ENCODE data around the gene KLHL11. TPM values are rescaled to one million over a fixed set of nuclear protein-coding genes. Genes with fewer than 3 reads are reported as not detected.

The KLHL11 gene
- 18.1 and 25.0 TPM in 2 replicates for polyA plus RNA-seq (2014; cell fraction: cytosol; rRNA removed)
- polyA plus RNA-seq (2014; cell fraction: nucleus; rRNA removed), result 16.9 and 19.4 TPM in 2 replicates

- peak; percentile 91 for DNase-seq (ENCODE audit: low spot score)
Observed at GRCh38 chr17:41864836-41865595, at the start of gene KLHL11. Gene KLHL11, minus strand, starts transcription at chr17:41865423. Its CDS starts 53 bp downstream, at chr17:41865370.

GRCh38 chr17:41915020-41915419, 49.8 kb upstream of the KLHL11 start:
- no peak for DNase-seq (ENCODE audit: low spot score)

GRCh38 chr17:41914358-41914766, 49.1 kb upstream of the KLHL11 start:
- no peak for DNase-seq (ENCODE audit: low spot score)

- no peak for DNase-seq (ENCODE audit: low spot score)
Observed at GRCh38 chr17:41913798-41914197, 48.6 kb upstream of the KLHL11 start.

GRCh38 chr17:41912925-41913324, 47.7 kb upstream of the KLHL11 start:
- DNase-seq (ENCODE audit: low spot score), result no peak

GRCh38 chr17:41910701-41911391, 45.6 kb upstream of the KLHL11 start:
- DNase-seq (ENCODE audit: low spot score), result peak; percentile 51

- DNase-seq (ENCODE audit: low spot score), result no peak
Observed at GRCh38 chr17:41909088-41909487, 43.9 kb upstream of the KLHL11 start.

GRCh38 chr17:41907633-41908539, 42.7 kb upstream of the KLHL11 start:
- peak; percentile 95 for DNase-seq (ENCODE audit: low spot score)

GRCh38 chr17:41907185-41907556, 41.9 kb upstream of the KLHL11 start:
- no peak for DNase-seq (ENCODE audit: low spot score)

- DNase-seq (ENCODE audit: low spot score), result no peak
Observed at GRCh38 chr17:41906465-41907184, 41.4 kb upstream of the KLHL11 start.

- no peak for DNase-seq (ENCODE audit: low spot score)
Observed at GRCh38 chr17:41905172-41905571, 39.9 kb upstream of the KLHL11 start.

GRCh38 chr17:41904242-41904841, 39.1 kb upstream of the KLHL11 start:
- DNase-seq (ENCODE audit: low spot score), result no peak

GRCh38 chr17:41901646-41902045, 36.4 kb upstream of the KLHL11 start:
- DNase-seq (ENCODE audit: low spot score), result no peak

- DNase-seq (ENCODE audit: low spot score), result no peak
Observed at GRCh38 chr17:41896726-41897125, 31.5 kb upstream of the KLHL11 start.

GRCh38 chr17:41895617-41896016, 30.4 kb upstream of the KLHL11 start:
- DNase-seq (ENCODE audit: low spot score), result peak; percentile 55

- DNase-seq (ENCODE audit: low spot score), result peak; percentile 80
Observed at GRCh38 chr17:41894791-41895331, 29.6 kb upstream of the KLHL11 start.

- no peak for DNase-seq (ENCODE audit: low spot score)
Observed at GRCh38 chr17:41893384-41893783, 28.2 kb upstream of the KLHL11 start.

- DNase-seq (ENCODE audit: low spot score), result no peak
Observed at GRCh38 chr17:41892021-41892376, 26.8 kb upstream of the KLHL11 start.

- no peak for DNase-seq (ENCODE audit: low spot score)
Observed at GRCh38 chr17:41891135-41892020, 26.2 kb upstream of the KLHL11 start.

Data from SK-N-DZ (cell line).